GM18519 (cell line): ENCODE data around the gene SEC22C.
"Not testable (repeated sequence)": the region's sequence is repeated elsewhere in the genome, so short reads cannot be mapped to it uniquely, and the experiment has no call there.

Experiments used
- ATAC-seq: cut with Tn5 transposase; IDR thresholded peaks from one replicate; pipeline ENCODE4 v1.9.1; 2021; ENCODE audit warnings: mild to moderate bottlenecking, moderate library complexity; ENCODE audit not compliant: unreplicated experiment, low FRiP score

SEC22C gene

GRCh38 chr3:42582474-42583070 is 805 bp upstream of the SEC22C start:
- no peak for ATAC-seq

GRCh38 chr3:42581400-42581708 is 413 bp downstream of the SEC22C start:
- ATAC-seq: no peak

- not testable (repeated sequence) for ATAC-seq
Measured at GRCh38 chr3:42579346-42579745, 2.4 kb downstream of the SEC22C start.

GRCh38 chr3:42578054-42578453 is 3.7 kb downstream of the SEC22C start:
- no peak for ATAC-seq

- ATAC-seq: no peak
Measured at GRCh38 chr3:42575137-42575741, 6.5 kb downstream of the SEC22C start.

GRCh38 chr3:42572278-42572677 is 9.5 kb downstream of the SEC22C start:
- ATAC-seq: no peak

- no peak for ATAC-seq
Measured at GRCh38 chr3:42569593-42570142, 12.1 kb downstream of the SEC22C start.

- ATAC-seq: no peak
Measured at GRCh38 chr3:42562047-42562907, 19.5 kb downstream of the SEC22C start.

- no peak for ATAC-seq
Measured at GRCh38 chr3:42557854-42558253, 23.9 kb downstream of the SEC22C start.

GRCh38 chr3:42556817-42557216 is 24.9 kb downstream of the SEC22C start:
- not testable (repeated sequence) for ATAC-seq

GRCh38 chr3:42556089-42556632 is 25.6 kb downstream of the SEC22C start:
- peak; percentile 71 for ATAC-seq

- ATAC-seq: no peak
Measured at GRCh38 chr3:42552830-42553229, 28.9 kb downstream of the SEC22C start.

GRCh38 chr3:42550250-42550649 is 31.5 kb downstream of the SEC22C start:
- ATAC-seq: no peak

GRCh38 chr3:42549131-42549530 is 32.6 kb downstream of the SEC22C start:
- ATAC-seq: no peak

- ATAC-seq: no peak
Measured at GRCh38 chr3:42547401-42547945, 34.3 kb downstream of the SEC22C start.

GRCh38 chr3:42546691-42547213 is 35.0 kb downstream of the SEC22C start:
- ATAC-seq: no peak

GRCh38 chr3:42545284-42545900 is 36.4 kb downstream of the SEC22C start:
- ATAC-seq: no peak

GRCh38 chr3:42544492-42545283 is 37.1 kb downstream of the SEC22C start:
- ATAC-seq: no peak

- no peak for ATAC-seq
Measured at GRCh38 chr3:42541079-42541478, 40.7 kb downstream of the SEC22C start.
